K562 (cell line): ENCODE results near the gene FAM217B. TPM values are rescaled to one million over a fixed set of nuclear protein-coding genes. Genes with fewer than 3 reads are reported as not detected.

Source experiments
- ATAC-seq: fragments of 200-7000 bp; cut with Tn5 transposase; 3 replicates; pipeline ENCODE4 v1.9.1; 2020; ENCODE audit warnings: moderate library complexity
- BruUV-seq: library from RNA; stranded (reverse); fragments of 400-500 nt; replicated peaks from 2 replicates; lab custom pipeline; 2021; lab: Mats Ljungman, UMichigan
- CTCF ChIA-PET: fragments of 300-600 bp; formaldehyde crosslinking; extraction: SDS; loops from one replicate; lab custom pipeline; 2021; ENCODE audit warnings: low intra/inter-chr PET ratio; lab: Yijun Ruan, JAX
- POLR2A ChIA-PET: fragments of 300-600, 350-650 bp; sonication (Branson Sonifier 250); formaldehyde crosslinking; extraction: SDS; loops from one replicate; lab custom pipeline; 2021; ENCODE audit warnings: antibody characterized with exemption, inconsistent platforms; lab: Yijun Ruan, JAX
- DNase-seq, 4 experiments: peaks; one replicate each; pipeline versions ENCODE4 v3.0.0 to v3.0.0-alpha.2; 2011 to 2018; ENCODE audit warnings: low spot score in 3 of 4, mixed read lengths in 3 of 4; ENCODE audit errors: extremely low read depth in 1 of 4
- FAIRE-seq: peaks from 2 replicates; lab custom pipeline; 2011; peaks lifted over from hg19 to GRCh38; lab: Jason Lieb, UNC
- H2AFZ ChIP-seq: 2 replicates; pipeline ENCODE4 v1.6.0; 2011; ENCODE audit warnings: low read depth, low read length, control low read depth, inconsistent platforms
- H3K27ac ChIP-seq: fragments of 200-600 bp; 3 replicates; pipeline ENCODE4 v1.8.0; 2011; ENCODE audit warnings: low read depth, mild to moderate bottlenecking, control low read depth, inconsistent platforms, low read length, moderate library complexity, mixed read lengths; ENCODE audit errors: extremely low read depth
- H3K27me3 ChIP-seq, 2 experiments: fragments of 300-600 bp in 1 of 2; 2 replicates in 1 of 2; 3 replicates in 1 of 2; pipeline versions ENCODE4 v1.6.0 to v1.8.0; 2011; ENCODE audit warnings: inconsistent platforms in 2 of 2, low read length in 2 of 2, mild to moderate bottlenecking in 1 of 2, mixed read lengths in 1 of 2, moderate library complexity in 1 of 2; ENCODE audit not compliant: control insufficient read depth in 2 of 2, insufficient read depth in 2 of 2
- H3K36me3 ChIP-seq: fragments of 300-600 bp; 3 replicates; pipeline ENCODE4 v1.8.0; 2011; ENCODE audit warnings: mild to moderate bottlenecking, low read length, inconsistent platforms; ENCODE audit not compliant: control insufficient read depth, insufficient read depth
- H3K4me1 ChIP-seq, 2 experiments: fragments of 200-600 bp in 1 of 2; replicated peaks in 1 of 2; 2 replicates in 1 of 2; 3 replicates in 1 of 2; pipeline versions ENCODE4 v1.5.1 to v1.8.0; 2011; ENCODE audit warnings: inconsistent platforms in 2 of 2, low read length in 2 of 2, mild to moderate bottlenecking in 1 of 2, mixed read lengths in 1 of 2, moderate library complexity in 1 of 2; ENCODE audit not compliant: control insufficient read depth in 2 of 2, insufficient read depth in 2 of 2
- H3K4me2 ChIP-seq: 2 replicates; pipeline ENCODE4 v1.6.1; 2011; ENCODE audit warnings: low read length, control low read depth, inconsistent platforms, mixed read lengths; ENCODE audit not compliant: insufficient read depth
- H3K4me3 ChIP-seq: fragments of 200-600 bp; sonication (generic), shearing (Covaris generic); 2 replicates; pipeline ENCODE4 v1.5.1; 2016; ENCODE audit warnings: control low read depth, inconsistent platforms
- H3K79me2 ChIP-seq: fragments of 200-600 bp; 3 replicates; pipeline ENCODE4 v1.8.0; 2011; ENCODE audit warnings: low read length, inconsistent platforms; ENCODE audit not compliant: control insufficient read depth, insufficient read depth
- H3K9ac ChIP-seq, 2 experiments: 2 replicates each; pipeline versions ENCODE4 v1.6.0 to v1.6.1; 2011; ENCODE audit warnings: low read depth in 2 of 2, low read length in 2 of 2, control low read depth in 1 of 2, inconsistent platforms in 1 of 2, mild to moderate bottlenecking in 1 of 2, mixed read lengths in 1 of 2; ENCODE audit not compliant: insufficient read depth in 1 of 2
- H3K9me1 ChIP-seq: one replicate; pipeline ENCODE4 v1.6.0; 2011; ENCODE audit warnings: inconsistent platforms, mild to moderate bottlenecking, low read length, moderate library complexity; ENCODE audit not compliant: control insufficient read depth, insufficient read depth
- H3K9me3 ChIP-seq: replicated peaks from 2 replicates; pipeline ENCODE4 v1.5.1; 2011; ENCODE audit warnings: low read depth, low read length, inconsistent platforms; ENCODE audit not compliant: control insufficient read depth, insufficient read depth
- H4K20me1 ChIP-seq: replicated peaks from 2 replicates; pipeline ENCODE4 v1.6.1; 2011; ENCODE audit warnings: low read length, inconsistent platforms, mixed read lengths; ENCODE audit not compliant: control insufficient read depth, insufficient read depth
- BRD9 ChIP-seq: fragments of 450-650 bp; IDR thresholded peaks from 2 replicates; pipeline ENCODE4 v1.6.1; 2018; ENCODE audit warnings: low read depth; ENCODE audit not compliant: partially characterized antibody
- CBFA2T2 ChIP-seq: fragments of 450-650 bp; conservative IDR thresholded peaks from 2 replicates; pipeline ENCODE4 v1.6.1; 2017; ENCODE audit warnings: mild to moderate bottlenecking
- DACH1 ChIP-seq: fragments of 450-650 bp; IDR thresholded peaks from 2 replicates; pipeline ENCODE4 v1.6.1; 2018; ENCODE audit not compliant: partially characterized antibody
- DIDO1 ChIP-seq: fragments of 450-650 bp; IDR thresholded peaks from 2 replicates; pipeline ENCODE4 v1.6.1; 2016; ENCODE audit warnings: low read depth, missing biosample characterization, missing genetic modification characterization
- ETV1 ChIP-seq: fragments of 450-650 bp; conservative IDR thresholded peaks from 2 replicates; pipeline ENCODE4 v1.6.1; 2016; ENCODE audit warnings: missing genetic modification characterization, control low read depth, low read depth, missing compliant biosample characterization
- HNRNPL ChIP-seq: fragments of 200-400 bp; formaldehyde crosslinking; IDR thresholded peaks from 2 replicates; pipeline ENCODE4 v1.6.1; 2017; ENCODE audit warnings: low read depth, mild to moderate bottlenecking, low read length
- MTA1 ChIP-seq: fragments of 450-650 bp; IDR thresholded peaks from 2 replicates; pipeline ENCODE4 v1.6.1; 2017; ENCODE audit warnings: borderline replicate concordance
- NR4A1 ChIP-seq, 2 experiments: fragments of 250-450 bp in 1 of 2; fragments of 450-650 bp in 1 of 2; sonication (Bioruptor Pico) in 1 of 2; IDR thresholded peaks; 2 replicates each; pipeline versions ENCODE4 v1.4.0 to v1.6.1; 2016 to 2020; ENCODE audit warnings: mild to moderate bottlenecking in 2 of 2, missing compliant biosample characterization in 1 of 2, missing genetic modification characterization in 1 of 2, moderate library complexity in 1 of 2
- PPARD ChIP-seq: fragments of 250-450 bp; sonication (Bioruptor Pico); IDR thresholded peaks from 2 replicates; pipeline ENCODE4 v1.8.0; 2022; ENCODE audit warnings: inconsistent platforms, mild to moderate bottlenecking, moderate library complexity
- RAD21 ChIP-seq, 2 experiments: fragments of 250-450 bp in 1 of 2; fragments of 450-650 bp in 1 of 2; sonication (Bioruptor Pico) in 1 of 2; formaldehyde crosslinking in 1 of 2; IDR thresholded peaks in 1 of 2; conservative IDR thresholded peaks in 1 of 2; 2 replicates each; pipeline versions ENCODE4 v1.4.0 to v1.8.0; 2020 to 2022; ENCODE audit warnings: mild to moderate bottlenecking in 2 of 2, moderate library complexity in 1 of 2
- SAFB2 ChIP-seq: fragments of 200-400 bp; formaldehyde crosslinking; IDR thresholded peaks from 2 replicates; pipeline ENCODE4 v1.6.1; 2018; ENCODE audit warnings: borderline replicate concordance, low read length, low read depth, moderate library complexity; ENCODE audit not compliant: severe bottlenecking
- ZNF174 ChIP-seq: fragments of 250-450 bp; sonication (Bioruptor Pico); IDR thresholded peaks from 2 replicates; pipeline ENCODE4 v1.4.0; 2020; ENCODE audit warnings: mild to moderate bottlenecking
- ZNF217 ChIP-seq: sonication (generic); formaldehyde crosslinking; IDR thresholded peaks from 2 replicates; pipeline ENCODE4 v1.8.0; 2022; ENCODE audit warnings: mild to moderate bottlenecking, missing genetic modification reagents
- ZNF282 ChIP-seq: sonication (generic); formaldehyde crosslinking; IDR thresholded peaks from 2 replicates; pipeline ENCODE4 v1.8.1; 2023; ENCODE audit warnings: missing genetic modification reagents
- ZNF384 ChIP-seq: IDR thresholded peaks from 2 replicates; pipeline ENCODE4 v1.6.1; 2012; ENCODE audit warnings: low read depth, low read length, improper control_type of control experiment
- WGBS: fragments of 100-300 bp; shearing (Covaris generic); methylation state at CpG from one replicate; pipeline ENCODE4 v1.1.6; 2016; ENCODE audit warnings: low coverage, mixed read lengths; ENCODE audit not compliant: insufficient coverage; ENCODE audit errors: missing lambda C conversion rate; 5-methylcytosine and 5-hydroxymethylcytosine counted together
- in situ Hi-C: fragments of 300-500 bp; cut with MboI; formaldehyde crosslinking; loops from 4 replicates; pipeline ENCODE4 v1.15.0; 2018; ENCODE audit warnings: inconsistent platforms, mixed read lengths
- intact Hi-C: fragments of 100-400 bp; cut with micrococcal nuclease; formaldehyde crosslinking; loops from 2 replicates; pipeline ENCODE4 v1.14.2; 2022
- polyA plus RNA-seq, 8 experiments: library from polyadenylated mRNA; depleted of rRNA in 4 of 8; stranded (reverse) in 5 of 8; unstranded in 3 of 8; fragments of >200 nt; fragmentation: Nextera tagmentation in 2 of 8; fragmentation: Illumina TruSeq in 1 of 8; extraction: Ambion mirVana in 2 of 8; extraction: Trizol in 1 of 8; gene quantifications; 2 replicates each; pipeline versions ENCODE4 v1.2.1 to v1.2.3, GENCODE V29; 2011 to 2014; ENCODE audit warnings: inconsistent platforms in 1 of 8, missing spikeins in 1 of 8
- total RNA-seq, 7 experiments: library from RNA; depleted of rRNA in 6 of 7; stranded (reverse); fragments of >200 nt in 6 of 7; fragmentation: Illumina TruSeq in 2 of 7; extraction: Trizol in 2 of 7; gene quantifications; 2 replicates each; pipeline versions ENCODE4 v1.2.1 to v1.2.3, GENCODE V29; 2011 to 2021; ENCODE audit warnings: low replicate concordance in 1 of 7
- TF ChIP-seq, protein P1 (sequence below): fragments of 250-450 bp; sonication (Bioruptor Pico); IDR thresholded peaks from 2 replicates; pipeline ENCODE4 v1.4.0; 2020; ENCODE audit warnings: mild to moderate bottlenecking, moderate library complexity
- TF ChIP-seq, protein P2 (sequence below): sonication (generic); formaldehyde crosslinking; IDR thresholded peaks from 2 replicates; pipeline ENCODE4 v1.8.1; 2022; ENCODE audit warnings: missing genetic modification reagents

Gene FAM217B
- total and polyA plus RNA-seq, 9 of the 15 experiments (the other 6 are each of a cell fraction or from before 2014, with no cell fraction given) = 4.8 to 11.4 (median 6.9) TPM

DNA sequence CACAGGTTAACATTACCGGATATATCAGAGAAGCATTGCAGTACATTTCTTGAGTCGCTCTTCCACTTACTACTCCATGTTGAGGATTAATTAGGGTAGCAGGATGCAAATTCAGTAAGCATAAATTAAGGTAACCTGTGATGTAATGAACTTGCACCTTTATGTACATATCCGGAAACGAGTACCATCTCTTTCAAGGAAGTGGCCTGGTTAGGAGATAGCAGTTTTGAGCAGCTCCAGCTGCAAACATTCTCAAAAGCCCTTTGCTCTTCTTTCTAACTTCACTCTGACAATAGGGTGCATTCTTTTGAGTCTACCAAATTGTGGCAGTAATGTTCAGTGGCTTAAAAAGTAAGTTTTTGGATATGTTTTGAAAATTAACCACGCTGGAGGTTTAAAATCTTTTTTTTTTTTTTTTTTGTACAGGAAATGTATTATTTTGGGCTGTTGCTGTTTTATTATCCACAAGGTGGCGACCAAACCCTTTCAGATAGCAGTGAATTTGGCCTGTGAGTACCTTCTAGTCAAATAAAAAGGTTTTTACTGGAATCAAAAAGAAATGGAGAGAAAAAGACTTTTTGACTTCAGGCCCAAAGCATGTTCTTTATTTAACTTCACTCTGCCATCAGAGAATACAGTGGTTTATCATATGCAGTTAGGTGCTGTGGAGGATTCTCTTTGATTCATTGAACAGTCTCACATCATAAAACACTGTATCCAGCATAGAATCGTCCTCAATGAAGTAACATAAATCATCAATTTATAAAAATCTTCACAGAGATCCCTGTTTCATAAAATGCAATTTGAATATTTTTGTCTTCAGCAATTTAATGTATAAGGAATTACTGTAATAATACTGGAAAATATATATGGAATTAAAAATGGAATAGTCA is 8.9 kb downstream of the FAM217B start:
- no peaks in the 10 kb centered on the region for H3K9me1 ChIP-seq
- WGBS = 29% methylated on average over 7 of the region's 7 CpGs
- ATAC-seq (peak; percentile 79), FAIRE-seq (no peak), DNase-seq (peak in 3 of 4 experiments; percentile 10 to 56 (median 11))
- H3K27me3 ChIP-seq = no peaks in the 10 kb centered on the region
- no TSS peak for BruUV-seq
- H2AFZ ChIP-seq = no peak overlapping the region
- CTCF ChIA-PET = interaction anchor here (0.6 to 1.1 kb wide), 6 partner anchors 84 to 313 kb away, joined by 3 to 7 read pairs (median 3); no protein-coding TSS in a partner anchor
- no peaks in the 10 kb centered on the region for H3K79me2 ChIP-seq
- in situ Hi-C loops (no loop called here), intact Hi-C loops (no loop called here)
- H3K27ac ChIP-seq = no peak overlapping the region
- H3K9me3 ChIP-seq = no peaks in the 10 kb centered on the region
- H3K9ac ChIP-seq = no peak overlapping the region
- H3K4me2 ChIP-seq = no peak overlapping the region
- H3K4me1 ChIP-seq = peaks cover 0 to 12% of the 10 kb centered on the region in 2 experiments; a peak in 2 of 5 replicates
- POLR2A ChIA-PET = interaction anchor here (1.3 kb wide), 1 partner anchor 9 kb away, joined by 4 read pairs; the partner anchor contains the start of genes FAM217B and PPP1R3D
- no peaks in the 10 kb centered on the region for H4K20me1 ChIP-seq
- H3K4me3 ChIP-seq = no peak overlapping the region
- H3K36me3 ChIP-seq = peaks cover 11% of the 10 kb centered on the region; the same call in 1 of the 3 replicates
- no peak for TF ChIP-seq DIDO1
- TF ChIP-seq RAD21 (CRISPR knock-in tag; conservative IDR thresholded peaks at IDR 0.05 in 1 of 2, IDR thresholded peaks at IDR 0.05 in 1 of 2) = peak; percentile 41 to 42; a peak in 3 of 4 replicates
- no peak for TF ChIP-seq DACH1
- no peak for TF ChIP-seq NR4A1 (CRISPR knock-in tag; IDR thresholded peaks at IDR 0.05)
- TF ChIP-seq NR4A1 (tag; IDR thresholded peaks at IDR 0.05) = no peak
- TF ChIP-seq SAFB2 = no peak
- TF ChIP-seq PPARD (CRISPR knock-in tag) = no peak
- TF ChIP-seq ZNF174 (CRISPR knock-in tag) = no peak
- TF ChIP-seq BRD9 = no peak
- TF ChIP-seq ZNF384 = peak; percentile 92
- TF ChIP-seq ZNF282 = no peak
- no peak for TF ChIP-seq CBFA2T2
- TF ChIP-seq, protein P1, sequence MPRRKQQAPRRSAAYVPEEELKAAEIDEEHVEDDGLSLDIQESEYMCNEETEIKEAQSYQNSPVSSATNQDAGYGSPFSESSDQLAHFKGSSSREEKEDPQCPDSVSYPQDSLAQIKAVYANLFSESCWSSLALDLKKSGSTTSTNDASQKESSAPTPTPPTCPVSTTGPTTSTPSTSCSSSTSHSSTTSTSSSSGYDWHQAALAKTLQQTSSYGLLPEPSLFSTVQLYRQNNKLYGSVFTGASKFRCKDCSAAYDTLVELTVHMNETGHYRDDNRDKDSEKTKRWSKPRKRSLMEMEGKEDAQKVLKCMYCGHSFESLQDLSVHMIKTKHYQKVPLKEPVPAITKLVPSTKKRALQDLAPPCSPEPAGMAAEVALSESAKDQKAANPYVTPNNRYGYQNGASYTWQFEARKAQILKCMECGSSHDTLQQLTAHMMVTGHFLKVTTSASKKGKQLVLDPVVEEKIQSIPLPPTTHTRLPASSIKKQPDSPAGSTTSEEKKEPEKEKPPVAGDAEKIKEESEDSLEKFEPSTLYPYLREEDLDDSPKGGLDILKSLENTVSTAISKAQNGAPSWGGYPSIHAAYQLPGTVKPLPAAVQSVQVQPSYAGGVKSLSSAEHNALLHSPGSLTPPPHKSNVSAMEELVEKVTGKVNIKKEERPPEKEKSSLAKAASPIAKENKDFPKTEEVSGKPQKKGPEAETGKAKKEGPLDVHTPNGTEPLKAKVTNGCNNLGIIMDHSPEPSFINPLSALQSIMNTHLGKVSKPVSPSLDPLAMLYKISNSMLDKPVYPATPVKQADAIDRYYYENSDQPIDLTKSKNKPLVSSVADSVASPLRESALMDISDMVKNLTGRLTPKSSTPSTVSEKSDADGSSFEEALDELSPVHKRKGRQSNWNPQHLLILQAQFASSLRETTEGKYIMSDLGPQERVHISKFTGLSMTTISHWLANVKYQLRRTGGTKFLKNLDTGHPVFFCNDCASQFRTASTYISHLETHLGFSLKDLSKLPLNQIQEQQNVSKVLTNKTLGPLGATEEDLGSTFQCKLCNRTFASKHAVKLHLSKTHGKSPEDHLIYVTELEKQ (CRISPR knock-in tag) = no peak
- TF ChIP-seq, protein P2, sequence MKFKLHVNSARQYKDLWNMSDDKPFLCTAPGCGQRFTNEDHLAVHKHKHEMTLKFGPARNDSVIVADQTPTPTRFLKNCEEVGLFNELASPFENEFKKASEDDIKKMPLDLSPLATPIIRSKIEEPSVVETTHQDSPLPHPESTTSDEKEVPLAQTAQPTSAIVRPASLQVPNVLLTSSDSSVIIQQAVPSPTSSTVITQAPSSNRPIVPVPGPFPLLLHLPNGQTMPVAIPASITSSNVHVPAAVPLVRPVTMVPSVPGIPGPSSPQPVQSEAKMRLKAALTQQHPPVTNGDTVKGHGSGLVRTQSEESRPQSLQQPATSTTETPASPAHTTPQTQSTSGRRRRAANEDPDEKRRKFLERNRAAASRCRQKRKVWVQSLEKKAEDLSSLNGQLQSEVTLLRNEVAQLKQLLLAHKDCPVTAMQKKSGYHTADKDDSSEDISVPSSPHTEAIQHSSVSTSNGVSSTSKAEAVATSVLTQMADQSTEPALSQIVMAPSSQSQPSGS = no peak
- no peak for TF ChIP-seq MTA1
- no peak; the same call in 1 of the 2 replicates for TF ChIP-seq ETV1 (tag)
- TF ChIP-seq HNRNPL = no peak
- no peak for TF ChIP-seq ZNF217 (CRISPR knock-in tag)
